Vagina (tissue), 2 donors: Measurements from ENCODE around the gene MRFAP1L1.

ENCODE experiments used
- CTCF ChIP-seq, 3 experiments: fragments of 450-650 bp in 2 of 3; fragments of 200-600 bp in 1 of 3; sonication (generic) in 1 of 3; IDR thresholded peaks; one replicate each; pipeline ENCODE4 v1.5.1; 2017 to 2019; ENCODE audit warnings: antibody characterized with exemption in 3 of 3, mild to moderate bottlenecking in 2 of 3, moderate library complexity in 2 of 3
- POLR2A ChIP-seq, 2 donors: fragments of 450-650 bp; IDR thresholded peaks; one replicate each; pipeline ENCODE4 v1.6.1; 2017; ENCODE audit warnings: antibody characterized with exemption in 2 of 2, mild to moderate bottlenecking in 2 of 2, moderate library complexity in 2 of 2
- POLR2AphosphoS5 ChIP-seq, 2 donors: sonication (generic); formaldehyde crosslinking; IDR thresholded peaks; one replicate each; pipeline ENCODE4 v1.9.0; 2017; ENCODE audit warnings: antibody characterized with exemption in 2 of 2, mild to moderate bottlenecking in 2 of 2, low read depth in 1 of 2; ENCODE audit not compliant: insufficient read depth in 1 of 2

- TF ChIP-seq POLR2A (IDR thresholded peaks at IDR 0.05) (no peak), CTCF (IDR thresholded peaks at IDR 0.05) (no peak), POLR2AphosphoS5 (IDR thresholded peaks at IDR 0.05; ENCODE audit: insufficient read depth in 1 of 2, low read depth in 1 of 2) (no peak)
Observed at GRCh38 chr4:6758728-6759127, 49.1 kb upstream of the MRFAP1L1 start.
